Erythroblast (primary cell): ENCODE results near the gene ELL.

Experiments
- GATA1 ChIP-seq: IDR thresholded peaks from 2 replicates; pipeline ENCODE4 v1.6.1; 2011; ENCODE audit warnings: low read depth, mild to moderate bottlenecking, control low read depth, low read length, moderate library complexity
- POLR2A ChIP-seq: IDR thresholded peaks from 2 replicates; pipeline ENCODE4 v1.6.1; 2011; ENCODE audit warnings: mild to moderate bottlenecking, low read length

- TF ChIP-seq POLR2A, result no peak
- TF ChIP-seq GATA1, result no peak
Measured at GRCh38 chr19:18475762-18476331, 46.0 kb downstream of the ELL start.
